Glutamatergic neuron (in vitro differentiated cells): ENCODE data around the gene EIF2A. TPM values are rescaled to one million over a fixed set of nuclear protein-coding genes. Genes with fewer than 3 reads are reported as not detected.
"Not testable (repeated sequence)": the region's sequence is repeated elsewhere in the genome, so short reads cannot be mapped to it uniquely, and the experiment has no call there.

ENCODE experiments used
- DNase-seq: peaks from one replicate; pipeline ENCODE4 v3.0.0; 2022
- H3K27ac Mint-ChIP-seq: one replicate; pipeline ENCODE4 v1.8.0; 2020; ENCODE audit warnings: mild to moderate bottlenecking, mixed read lengths, inconsistent platforms; ENCODE audit not compliant: unreplicated experiment
- H3K27me3 Mint-ChIP-seq: one replicate; pipeline ENCODE4 v1.8.0; 2020; ENCODE audit warnings: mild to moderate bottlenecking, moderate library complexity, mixed read lengths, inconsistent platforms; ENCODE audit not compliant: unreplicated experiment
- H3K36me3 Mint-ChIP-seq: one replicate; pipeline ENCODE4 v1.8.0; 2020; ENCODE audit warnings: mild to moderate bottlenecking, mixed read lengths, inconsistent platforms; ENCODE audit not compliant: unreplicated experiment
- H3K4me1 Mint-ChIP-seq: one replicate; pipeline ENCODE4 v1.8.0; 2020; ENCODE audit warnings: mild to moderate bottlenecking, low read depth, mixed read lengths, inconsistent platforms; ENCODE audit not compliant: unreplicated experiment
- H3K4me3 Mint-ChIP-seq: one replicate; pipeline ENCODE4 v1.8.0; 2020; ENCODE audit warnings: mild to moderate bottlenecking, mixed read lengths, inconsistent platforms; ENCODE audit not compliant: unreplicated experiment
- H3K9me3 Mint-ChIP-seq: one replicate; pipeline ENCODE4 v1.8.0; 2020; ENCODE audit warnings: mild to moderate bottlenecking, moderate library complexity, mixed read lengths, inconsistent platforms; ENCODE audit not compliant: unreplicated experiment
- CTCF ChIP-seq: fragments of 200-600 bp; sonication (generic); IDR thresholded peaks from one replicate; pipeline ENCODE4 v1.5.0; 2021; ENCODE audit not compliant: partially characterized antibody, unreplicated experiment
- total RNA-seq: library from RNA; stranded (reverse); fragmentation: NEBNext Ultra II Directional; extraction: Animal tissue kit (Norgen Biotek cat#: 25700); gene quantifications from one replicate; pipeline ENCODE4 v1.2.1, GENCODE V29; 2021; ENCODE audit not compliant: unreplicated experiment

EIF2A gene
- total RNA-seq, 1 donor from 2014 or later, result 72.3 TPM

GRCh38 chr3:150613034-150613433 is 66.4 kb downstream of the EIF2A start:
- no peak for DNase-seq
- Mint-ChIP-seq H3K4me3 (no peak overlapping the region), H3K36me3 (peaks cover 5% of the 10 kb centered on the region), H3K4me1 (peaks cover 6% of the 10 kb centered on the region), H3K27me3 (no peaks in the 10 kb centered on the region), H3K27ac (no peak overlapping the region), H3K9me3 (peaks cover 2% of the 10 kb centered on the region)
- TF ChIP-seq CTCF, result no peak

GRCh38 chr3:150613709-150614480 is 67.3 kb downstream of the EIF2A start:
- Mint-ChIP-seq H3K9me3 (peaks cover 2% of the 10 kb centered on the region), H3K27me3 (no peaks in the 10 kb centered on the region), H3K36me3 (peaks cover 5% of the 10 kb centered on the region), H3K27ac (no peak overlapping the region), H3K4me3 (no peak overlapping the region), H3K4me1 (peaks cover 6% of the 10 kb centered on the region)
- no peak for DNase-seq
- no peak for TF ChIP-seq CTCF

- Mint-ChIP-seq H3K9me3 (no peaks in the 10 kb centered on the region), H3K27me3 (no peaks in the 10 kb centered on the region), H3K4me1 (no peaks in the 10 kb centered on the region), H3K4me3 (no peak overlapping the region), H3K36me3 (no peaks in the 10 kb centered on the region), H3K27ac (no peak overlapping the region)
- DNase-seq, result no peak
- TF ChIP-seq CTCF, result no peak
These were observed 73.6 kb downstream of the EIF2A start for GRCh38 chr3:150620002-150620689.

GRCh38 chr3:150622955-150623354 is 76.4 kb downstream of the EIF2A start:
- not testable (repeated sequence) for H3K9me3 Mint-ChIP-seq, DNase-seq, H3K4me3 Mint-ChIP-seq, H3K36me3 Mint-ChIP-seq, H3K27ac Mint-ChIP-seq, H3K27me3 Mint-ChIP-seq, H3K4me1 Mint-ChIP-seq

GRCh38 chr3:150623945-150624344 is 77.4 kb downstream of the EIF2A start:
- Mint-ChIP-seq H3K4me3 (no peak overlapping the region), H3K36me3 (no peaks in the 10 kb centered on the region), H3K4me1 (no peaks in the 10 kb centered on the region), H3K9me3 (no peaks in the 10 kb centered on the region), H3K27ac (no peak overlapping the region), H3K27me3 (no peaks in the 10 kb centered on the region)
- no peak for TF ChIP-seq CTCF
- no peak for DNase-seq
